ENCODE measurements around the gene OR4K2.

- TF ChIP-seq CTCF (IDR thresholded peaks at IDR 0.05) (no peak), POLR2A (IDR thresholded peaks at IDR 0.05) (no peak)
Measured at GRCh38 chr14:19920021-19920657, 45.2 kb downstream of the OR4K2 start, which contains the start of gene OR4K5.

Measured in thyroid gland (tissue), 4 donors.